ENCODE measurements around the gene FHIT.

Gene FHIT

DNA sequence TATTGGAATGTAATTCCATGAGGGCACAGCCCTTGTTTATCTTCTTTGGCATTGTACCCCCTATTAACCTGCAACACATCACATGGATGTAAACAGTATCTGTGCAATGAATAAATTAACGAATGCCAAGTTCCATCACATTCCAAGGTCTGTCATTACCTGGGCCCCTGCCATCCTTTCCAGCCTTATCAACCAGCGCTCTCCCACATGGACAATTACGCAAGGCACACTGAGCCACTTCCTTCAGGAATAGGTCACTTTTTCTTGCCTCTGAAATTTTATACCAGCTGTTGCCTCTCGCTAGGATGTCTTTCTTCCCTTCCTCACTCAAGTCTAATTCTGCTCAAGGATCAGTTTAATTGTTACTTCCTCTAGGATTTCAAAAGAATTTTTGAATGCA lies 1149.6 kb downstream of the FHIT start:
- TF ChIP-seq, protein P1, sequence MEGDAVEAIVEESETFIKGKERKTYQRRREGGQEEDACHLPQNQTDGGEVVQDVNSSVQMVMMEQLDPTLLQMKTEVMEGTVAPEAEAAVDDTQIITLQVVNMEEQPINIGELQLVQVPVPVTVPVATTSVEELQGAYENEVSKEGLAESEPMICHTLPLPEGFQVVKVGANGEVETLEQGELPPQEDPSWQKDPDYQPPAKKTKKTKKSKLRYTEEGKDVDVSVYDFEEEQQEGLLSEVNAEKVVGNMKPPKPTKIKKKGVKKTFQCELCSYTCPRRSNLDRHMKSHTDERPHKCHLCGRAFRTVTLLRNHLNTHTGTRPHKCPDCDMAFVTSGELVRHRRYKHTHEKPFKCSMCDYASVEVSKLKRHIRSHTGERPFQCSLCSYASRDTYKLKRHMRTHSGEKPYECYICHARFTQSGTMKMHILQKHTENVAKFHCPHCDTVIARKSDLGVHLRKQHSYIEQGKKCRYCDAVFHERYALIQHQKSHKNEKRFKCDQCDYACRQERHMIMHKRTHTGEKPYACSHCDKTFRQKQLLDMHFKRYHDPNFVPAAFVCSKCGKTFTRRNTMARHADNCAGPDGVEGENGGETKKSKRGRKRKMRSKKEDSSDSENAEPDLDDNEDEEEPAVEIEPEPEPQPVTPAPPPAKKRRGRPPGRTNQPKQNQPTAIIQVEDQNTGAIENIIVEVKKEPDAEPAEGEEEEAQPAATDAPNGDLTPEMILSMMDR (IDR thresholded peaks at IDR 0.05; ENCODE audit: low read depth, low read length, missing control alignments) = no peak
- no peak overlapping the region for H3K4me3 ChIP-seq (ENCODE audit: low read depth, low read length)
- no peak overlapping the region for H3K27ac ChIP-seq
- in situ Hi-C loops (cut with HindIII; ENCODE audit: low pct_ligation_motif_present, low sequenced_read_pairs) = no loop called here
- H3K27me3 ChIP-seq (replicated peaks) = no peaks in the 10 kb centered on the region
- no peak for DNase-seq
- no peaks in the 10 kb centered on the region for H3K36me3 ChIP-seq (replicated peaks)

DNA sequence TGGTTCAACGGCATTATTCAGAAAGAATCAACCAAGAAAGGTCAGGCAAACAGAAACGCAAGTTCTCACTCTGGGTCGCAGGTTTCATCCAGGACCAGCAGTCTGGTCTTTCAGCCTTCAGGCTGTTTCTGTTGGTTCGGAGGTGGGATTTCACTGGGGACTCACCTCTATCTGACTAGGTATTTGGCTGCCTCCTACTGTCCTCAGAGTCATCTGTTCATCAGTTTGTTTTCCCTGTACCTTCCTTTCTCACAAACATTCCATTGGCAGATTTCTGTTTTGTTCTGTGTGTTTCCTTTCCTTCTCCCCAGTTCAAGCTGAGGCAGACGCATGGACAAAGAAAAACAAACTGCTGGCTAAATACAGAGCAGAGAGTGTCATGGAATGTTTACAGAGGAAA lies 1154.8 kb downstream of the FHIT start:
- no peaks in the 10 kb centered on the region for H3K27me3 ChIP-seq (replicated peaks)
- peak; percentile 0 for DNase-seq
- TF ChIP-seq, protein P1 (IDR thresholded peaks at IDR 0.05; ENCODE audit: low read depth, low read length, missing control alignments) = no peak
- in situ Hi-C loops (cut with HindIII; ENCODE audit: low pct_ligation_motif_present, low sequenced_read_pairs) = no loop called here
- no peak overlapping the region for H3K27ac ChIP-seq
- H3K4me3 ChIP-seq (ENCODE audit: low read depth, low read length) = no peak overlapping the region
- no peaks in the 10 kb centered on the region for H3K36me3 ChIP-seq (replicated peaks)

DNA sequence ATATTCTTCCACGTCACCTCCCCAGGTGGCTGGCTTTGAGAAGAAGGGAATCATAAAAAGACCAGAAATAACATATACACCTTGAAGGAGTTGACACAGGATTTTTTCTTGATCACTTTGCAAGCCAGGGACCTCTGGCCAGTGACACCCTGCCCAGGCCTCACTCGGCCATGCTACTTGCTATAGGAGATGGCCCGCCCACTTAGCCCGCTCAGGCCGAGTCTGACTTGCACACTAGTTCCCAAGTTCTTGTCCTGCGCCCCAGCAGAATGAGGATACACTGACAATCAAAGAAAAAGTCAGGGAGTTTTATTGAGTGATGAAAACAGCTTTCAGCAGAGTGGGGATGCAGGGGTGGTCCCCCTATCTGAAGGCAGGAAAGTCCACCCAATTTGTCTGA lies 1155.3 kb downstream of the FHIT start:
- Histone ChIP-seq H3K4me3 (ENCODE audit: low read depth, low read length) (no peak overlapping the region), H3K36me3 (replicated peaks) (no peaks in the 10 kb centered on the region), H3K27me3 (replicated peaks) (no peaks in the 10 kb centered on the region), H3K27ac (no peak overlapping the region)
- TF ChIP-seq, protein P1 (IDR thresholded peaks at IDR 0.05; ENCODE audit: low read depth, low read length, missing control alignments) = no peak
- in situ Hi-C loops (cut with HindIII; ENCODE audit: low pct_ligation_motif_present, low sequenced_read_pairs) = no loop called here
- no peak for DNase-seq

DNA sequence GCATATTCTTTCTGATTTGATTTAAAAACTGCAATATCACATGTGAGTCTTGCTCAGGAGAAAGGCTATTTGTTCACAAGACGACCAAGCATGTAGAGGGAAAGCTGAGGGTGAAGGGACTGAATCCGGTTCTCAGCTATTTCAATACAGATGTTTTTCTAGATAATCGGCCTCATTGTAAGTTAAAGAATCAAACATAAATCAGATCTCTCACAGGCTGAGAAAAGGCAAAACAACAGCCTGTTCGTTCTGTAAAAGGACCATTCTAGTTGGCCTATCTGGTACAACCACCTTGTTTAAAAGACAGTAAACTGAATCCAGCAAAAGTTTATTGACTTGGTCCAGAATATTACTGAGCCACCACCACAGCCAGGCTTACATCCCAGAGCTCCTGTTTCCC lies 1155.7 kb downstream of the FHIT start:
- no peak overlapping the region for H3K27ac ChIP-seq

DNA sequence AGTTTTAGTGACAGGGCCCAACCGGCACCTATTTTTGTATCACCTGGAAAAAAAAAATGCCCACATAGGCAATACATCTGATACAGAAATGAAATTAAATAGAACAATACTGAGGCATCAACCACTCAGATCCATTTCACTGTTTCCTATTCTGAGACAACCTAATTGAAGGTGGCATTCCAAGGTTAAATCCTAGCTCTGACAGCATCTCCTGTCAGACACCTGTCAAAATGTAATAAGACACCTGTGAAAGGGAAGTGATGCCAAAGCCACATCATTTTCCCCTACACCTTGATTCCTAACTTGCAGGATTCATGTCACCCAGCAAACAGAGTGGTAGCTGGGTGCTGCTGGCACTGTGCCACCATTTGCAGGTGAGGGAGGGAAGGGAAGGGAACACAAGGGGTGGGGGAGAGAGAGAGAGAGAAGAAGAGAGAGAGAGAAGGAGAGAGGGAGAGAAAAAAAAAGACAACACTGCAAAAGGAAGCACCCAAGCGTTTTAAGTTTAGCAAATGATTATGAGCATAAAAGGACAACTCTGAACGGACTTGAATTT lies 1156.8 kb downstream of the FHIT start:
- no peak for DNase-seq
- in situ Hi-C loops (cut with HindIII; ENCODE audit: low pct_ligation_motif_present, low sequenced_read_pairs) = no loop called here
- Histone ChIP-seq H3K27me3 (replicated peaks) (no peaks in the 10 kb centered on the region), H3K4me3 (ENCODE audit: low read depth, low read length) (no peak overlapping the region), H3K36me3 (replicated peaks) (no peaks in the 10 kb centered on the region), H3K27ac (no peak overlapping the region)
- TF ChIP-seq, protein P1 (IDR thresholded peaks at IDR 0.05; ENCODE audit: low read depth, low read length, missing control alignments) = no peak

More for the DNA sequence above, 1155.7 kb downstream of the FHIT start:
- Histone ChIP-seq H3K4me3 (ENCODE audit: low read depth, low read length) (no peak overlapping the region), H3K27me3 (replicated peaks) (no peaks in the 10 kb centered on the region), H3K36me3 (replicated peaks) (no peaks in the 10 kb centered on the region)
- in situ Hi-C loops (cut with HindIII; ENCODE audit: low pct_ligation_motif_present, low sequenced_read_pairs) = no loop called here
- TF ChIP-seq, protein P1 (IDR thresholded peaks at IDR 0.05; ENCODE audit: low read depth, low read length, missing control alignments) = no peak
- no peak for DNase-seq

DNA sequence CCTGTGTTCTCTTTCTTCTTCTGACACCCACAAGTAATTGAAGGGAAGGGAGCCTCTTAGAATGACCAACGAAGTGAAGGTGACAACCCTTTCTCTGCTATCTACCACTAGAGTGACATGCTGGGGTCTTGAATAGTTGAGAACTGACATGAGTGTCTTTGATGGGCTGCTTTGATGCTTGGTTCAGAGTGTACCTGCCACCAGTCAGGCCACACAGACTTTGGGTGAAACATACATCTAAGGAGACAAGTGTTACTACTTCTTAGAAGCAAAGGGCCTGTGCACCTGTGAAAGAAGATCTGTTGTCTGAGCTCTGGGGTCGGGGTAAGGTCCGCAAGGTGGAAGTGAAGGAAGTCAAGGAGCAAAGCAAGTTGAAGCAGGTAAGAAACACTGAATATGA lies 1160.7 kb downstream of the FHIT start:
- in situ Hi-C loops (cut with HindIII; ENCODE audit: low pct_ligation_motif_present, low sequenced_read_pairs) = no loop called here
- no peak overlapping the region for H3K4me3 ChIP-seq (ENCODE audit: low read depth, low read length)
- TF ChIP-seq, protein P1 (IDR thresholded peaks at IDR 0.05; ENCODE audit: low read depth, low read length, missing control alignments) = no peak

More for the DNA sequence above, 1160.7 kb downstream of the FHIT start:
- H3K27ac ChIP-seq = no peak overlapping the region
- no peaks in the 10 kb centered on the region for H3K27me3 ChIP-seq (replicated peaks)
- no peak for DNase-seq
- no peaks in the 10 kb centered on the region for H3K36me3 ChIP-seq (replicated peaks)
